GM13977 (cell line): ENCODE data around the gene POLG.
A peak's percentile ranks its signal among the peaks of the same experiment; 100 is the strongest.

Source experiments
- DNase-seq: peaks from one replicate; pipeline ENCODE4 v3.0.0; 2012; ENCODE audit warnings: low spot score
- CTCF ChIP-seq: IDR thresholded peaks from 2 replicates; pipeline ENCODE4 v1.5.1; 2012; ENCODE audit warnings: mild to moderate bottlenecking, control low read depth; ENCODE audit not compliant: insufficient read depth; ENCODE audit errors: extremely low read depth, missing control alignments
- in situ Hi-C: fragments of 300-500 bp; cut with MboI; formaldehyde crosslinking; loops from one replicate; pipeline ENCODE4 v1.12.0; 2022; ENCODE audit warnings: low sequenced_read_pairs, low pct_unique_long_range_greater_than_20kb, mixed read lengths, inconsistent platforms; ENCODE audit not compliant: unreplicated experiment

Gene POLG

DNA sequence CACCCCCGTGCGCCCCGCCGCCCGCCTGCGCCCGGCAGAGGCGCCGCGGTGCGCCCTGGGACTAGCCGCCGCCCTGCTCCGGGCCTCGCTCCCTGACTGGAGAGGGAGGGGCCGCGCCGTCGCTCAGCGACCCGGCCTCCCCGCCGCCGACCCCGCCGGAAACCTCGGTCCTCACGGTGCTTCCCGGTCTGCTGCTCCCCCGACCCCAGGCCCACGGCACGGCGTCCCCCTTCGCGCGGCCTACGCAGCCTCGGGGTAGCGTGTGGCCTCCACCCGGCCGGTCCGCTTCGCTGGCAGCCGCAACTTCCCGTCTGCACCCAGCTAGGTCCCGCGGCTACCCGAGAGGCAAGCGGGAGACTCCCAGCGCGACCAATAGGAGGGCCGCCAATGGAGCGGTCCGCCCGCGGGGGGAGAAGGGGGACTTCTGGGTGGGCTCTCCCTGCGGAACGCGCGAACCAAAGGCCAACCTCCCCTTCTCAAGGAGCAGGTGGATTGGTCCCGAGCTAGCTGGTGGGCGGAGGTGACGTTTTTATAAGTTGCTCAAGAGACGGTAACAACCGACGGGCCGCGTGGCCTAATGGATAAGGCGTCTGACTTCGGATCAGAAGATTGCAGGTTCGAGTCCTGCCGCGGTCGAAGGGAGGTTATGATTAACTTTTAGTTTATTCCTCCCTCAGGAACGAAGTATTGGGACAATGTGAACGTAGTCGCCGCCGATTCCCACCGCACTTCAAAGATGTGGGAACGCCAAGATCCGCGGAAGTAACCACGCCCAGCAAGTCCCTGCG is at the start of gene POLG:
POLG (minus strand) TSS at position 315 of the 788 bp plus-strand sequence. CDS start 1,070 bp downstream, outside the sequence.
- in situ Hi-C loops = no loop called here
- DNase-seq = peak; percentile 98
- TF ChIP-seq CTCF = no peak

GRCh38 chr15:89384176-89384604 is 49.6 kb upstream of the POLG start:
- in situ Hi-C loops = no loop called here
- no peak for TF ChIP-seq CTCF

DNA sequence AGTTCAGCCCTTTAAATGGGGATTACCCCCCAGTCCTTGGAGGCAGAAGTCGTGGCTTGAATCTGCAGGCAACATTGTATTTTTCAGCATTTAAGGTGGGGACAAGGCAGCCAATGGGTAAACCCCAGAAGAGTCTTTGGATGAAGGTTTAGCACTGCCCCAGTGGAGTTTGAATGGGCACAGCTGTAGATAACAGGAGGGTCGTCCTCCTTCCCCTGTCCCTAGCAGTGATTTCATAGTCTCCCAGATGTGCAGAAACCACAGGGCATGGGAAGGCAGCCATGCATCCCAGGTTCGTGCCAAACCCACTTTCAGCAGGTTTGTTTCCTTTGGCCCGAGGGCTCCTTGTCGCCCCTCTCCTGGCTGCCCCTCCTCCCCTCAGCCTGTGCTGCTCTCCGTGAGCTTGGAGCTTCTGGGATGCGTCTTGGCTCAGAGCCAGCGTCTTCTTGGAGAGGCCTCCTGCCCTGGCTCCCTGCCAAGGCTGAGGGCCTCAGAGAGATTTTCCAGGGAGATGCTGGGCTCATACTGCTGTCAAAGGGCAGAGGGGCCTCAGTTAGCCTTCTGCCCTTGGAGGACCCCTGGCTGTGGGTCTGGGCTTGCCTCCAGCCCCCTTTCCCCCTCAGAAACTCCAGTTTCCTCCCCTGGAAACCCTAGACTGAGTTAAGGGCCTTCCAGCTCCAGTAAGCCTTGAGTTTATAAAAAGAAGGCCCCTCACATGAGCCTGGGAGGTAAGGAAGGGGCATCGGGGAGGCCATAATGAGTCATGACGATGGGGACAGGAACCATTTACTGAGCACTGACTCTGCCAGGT is 48.9 kb upstream of the POLG start:
- in situ Hi-C loops = no loop called here
- TF ChIP-seq CTCF = no peak
- no peak for DNase-seq

More at GRCh38 chr15:89384176-89384604, 49.6 kb upstream of the POLG start:
- no peak for DNase-seq

DNA sequence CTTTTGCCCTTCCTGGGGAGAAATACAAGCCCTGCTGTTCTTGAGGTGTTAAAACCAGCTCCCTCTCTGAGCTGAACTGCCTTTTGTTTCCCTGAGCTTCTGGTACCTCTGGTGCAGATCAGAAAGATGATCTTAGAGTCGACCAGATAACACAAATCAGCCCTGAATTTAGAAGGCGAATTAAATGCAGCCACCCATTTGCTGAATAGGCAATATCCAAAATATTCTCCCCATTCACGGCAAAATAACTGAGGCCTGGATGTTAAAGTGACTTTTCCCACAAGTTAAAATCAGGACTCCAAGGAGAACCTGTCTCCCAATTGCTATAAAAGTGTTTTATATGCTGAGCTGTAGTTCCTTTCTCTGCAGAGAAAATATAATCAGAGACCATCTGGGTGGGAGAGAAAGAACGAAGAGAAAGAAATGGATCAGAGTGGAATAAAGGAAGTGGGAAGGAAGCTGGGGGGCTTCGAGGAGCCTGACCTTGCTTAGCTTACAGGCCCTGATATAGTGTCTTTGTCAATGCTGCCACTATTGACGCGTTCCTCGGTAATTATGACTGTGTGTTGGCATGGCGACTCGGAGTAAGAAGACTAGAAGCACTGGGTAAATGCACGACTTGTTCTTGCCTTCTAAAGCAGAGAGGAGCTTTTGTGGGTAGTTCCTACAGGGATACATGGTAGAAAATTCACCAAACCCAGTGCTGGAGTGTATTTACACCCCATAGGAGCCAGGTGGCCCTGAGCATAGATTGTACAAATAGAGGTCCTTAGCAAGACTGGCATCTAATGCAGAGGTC is 47.5 kb upstream of the POLG start:
- TF ChIP-seq CTCF = no peak
- no peak for DNase-seq
- in situ Hi-C loops = no loop called here

GRCh38 chr15:89381331-89381730 is 46.7 kb upstream of the POLG start:
- TF ChIP-seq CTCF = no peak
- in situ Hi-C loops = no loop called here
- DNase-seq = no peak

GRCh38 chr15:89379818-89380217 is 45.2 kb upstream of the POLG start:
- in situ Hi-C loops = no loop called here
- no peak for TF ChIP-seq CTCF

More at GRCh38 chr15:89379818-89380217, 45.2 kb upstream of the POLG start:
- no peak for DNase-seq
